Hematopoietic multipotent progenitor cell treated with erythropoietin and hydrocortisone succinate and interleukin-3 and kit ligand, for 8 days (in vitro differentiated cells): Measurements from ENCODE around the gene ZNF282.

ENCODE experiments used
- DNase-seq: peaks from one replicate; pipeline ENCODE4 v3.0.0-alpha.2; 2015

ZNF282 gene

GRCh38 chr7:149195180-149196150 lies at the start of gene ZNF282:
Gene ZNF282 (plus strand): TSS chr7:149195546. CDS start chr7:149195590, 44 bp downstream.
- DNase-seq = peak; percentile 88

DNA sequence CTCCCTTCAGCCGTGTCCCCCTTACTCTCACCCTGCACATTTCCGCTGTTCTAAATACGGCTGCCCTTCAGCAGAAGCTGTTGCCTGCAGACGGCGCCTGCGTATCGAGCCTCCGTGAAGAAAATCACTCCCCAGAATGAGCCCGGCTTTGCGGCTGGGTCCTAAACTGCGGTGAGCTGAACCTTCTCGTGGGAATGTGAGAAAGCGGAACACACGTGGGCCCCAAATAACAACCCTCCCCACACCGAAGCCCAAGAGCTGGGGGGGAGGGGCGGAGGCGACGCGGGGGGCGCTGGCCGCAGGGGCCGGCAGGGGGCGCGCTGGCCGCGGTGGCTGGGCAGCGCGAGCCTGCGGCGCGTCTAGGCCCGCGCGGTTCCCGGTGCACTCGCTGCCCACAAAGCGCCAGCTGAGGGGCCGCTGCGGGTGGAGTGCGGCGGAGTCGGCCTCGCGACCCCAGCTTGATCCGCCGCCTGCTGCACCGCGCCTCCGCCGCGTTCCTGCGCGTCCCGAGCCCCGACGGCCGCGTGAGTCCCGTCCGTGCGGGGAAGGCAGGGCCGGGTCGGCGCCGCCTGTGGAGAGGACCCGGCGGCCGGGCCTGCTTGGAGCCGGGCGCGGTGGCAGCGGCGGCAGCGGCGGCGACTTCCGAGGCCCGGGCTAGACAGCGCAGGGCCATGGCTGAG lies 48.1 kb upstream of the ZNF282 start, which contains the start of gene ZNF398:
Gene ZNF398 (plus strand): TSS at position 382 of the 680 bp plus-strand sequence. CDS start 290 bp downstream, at position 672.
- DNase-seq = peak; percentile 79

- peak; percentile 48 for DNase-seq
Observed at GRCh38 chr7:149147752-149148653, 47.3 kb upstream of the ZNF282 start.

DNA sequence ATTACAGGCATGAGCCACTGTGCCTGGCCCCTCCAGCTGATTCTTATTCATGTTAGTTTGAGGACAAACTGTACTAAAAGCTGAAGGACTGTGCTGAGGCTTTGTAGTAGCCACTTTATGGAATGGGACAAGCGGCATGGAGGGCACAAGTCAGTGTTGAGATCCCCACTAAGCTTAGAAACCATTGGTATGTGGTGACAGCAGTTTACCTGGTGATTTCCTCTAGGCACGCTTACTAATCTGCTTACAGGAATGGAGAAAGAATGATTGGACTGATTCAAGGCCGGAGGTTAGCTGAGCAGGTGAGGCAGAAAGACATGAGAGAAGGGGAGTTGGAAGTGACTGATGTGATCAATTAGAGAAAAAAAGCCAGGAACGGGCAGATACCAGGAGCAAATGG lies 44.4 kb upstream of the ZNF282 start:
- DNase-seq = no peak

- DNase-seq = no peak
Observed at GRCh38 chr7:149153346-149153745, 42.0 kb upstream of the ZNF282 start.

DNA sequence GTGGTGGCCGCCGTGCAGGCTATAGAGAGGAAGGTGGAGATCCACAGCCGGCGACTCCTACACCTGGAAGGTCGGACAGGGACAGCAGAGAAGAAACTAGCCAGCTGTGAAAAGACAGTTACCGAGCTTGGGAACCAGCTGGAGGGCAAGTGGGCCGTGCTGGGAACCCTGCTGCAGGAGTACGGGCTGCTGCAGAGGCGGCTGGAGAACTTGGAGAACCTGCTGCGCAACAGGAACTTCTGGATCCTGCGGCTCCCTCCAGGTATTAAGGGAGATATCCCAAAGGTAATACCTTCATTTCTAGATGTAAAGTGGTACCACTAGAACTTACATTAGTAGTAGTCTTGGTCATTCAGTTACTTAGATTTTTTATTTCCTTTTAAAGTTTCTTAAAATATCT lies 41.3 kb upstream of the ZNF282 start:
- DNase-seq = no peak

DNA sequence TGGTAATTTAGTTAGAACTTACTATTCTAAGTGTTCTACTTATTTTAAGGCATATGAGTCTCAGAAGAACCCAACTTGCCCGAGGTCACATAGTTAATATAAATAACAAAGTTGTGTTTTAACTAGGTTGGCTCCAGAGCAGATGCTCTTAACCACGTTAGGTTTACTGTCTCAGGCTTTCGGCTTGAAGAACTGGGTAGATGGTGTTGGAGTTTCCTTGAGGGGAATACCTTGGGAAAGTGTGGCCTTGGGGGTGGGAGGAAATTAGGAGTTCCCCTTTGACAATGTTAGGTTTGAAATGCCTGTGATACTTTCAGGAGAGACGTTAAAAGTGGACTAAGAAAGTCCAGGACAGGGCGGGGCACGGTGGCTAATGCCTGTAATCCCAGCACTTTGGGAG lies 38.4 kb upstream of the ZNF282 start:
- DNase-seq = no peak

GRCh38 chr7:149161241-149161848 lies 34.0 kb upstream of the ZNF282 start:
- DNase-seq = no peak

DNA sequence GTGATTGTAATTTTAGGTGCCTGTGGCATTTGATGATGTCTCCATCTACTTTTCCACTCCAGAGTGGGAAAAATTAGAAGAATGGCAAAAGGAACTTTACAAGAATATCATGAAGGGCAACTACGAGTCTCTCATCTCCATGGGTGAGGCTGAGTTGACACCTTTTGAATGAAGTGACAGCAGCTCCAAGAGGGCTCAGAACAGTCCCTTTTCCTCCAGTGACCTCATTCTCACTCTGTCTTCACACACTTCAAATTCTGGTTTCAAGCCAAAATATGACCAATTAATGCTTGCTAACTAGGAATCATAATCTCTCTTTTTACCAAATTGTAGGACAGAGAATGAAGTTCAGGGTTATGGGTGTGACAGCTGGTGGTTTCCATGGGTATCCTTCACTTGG lies 29.2 kb upstream of the ZNF282 start:
- DNase-seq = no peak

- DNase-seq = no peak
Observed at GRCh38 chr7:149166630-149167352, 28.6 kb upstream of the ZNF282 start.

- no peak for DNase-seq
Observed at GRCh38 chr7:149171892-149172533, 23.3 kb upstream of the ZNF282 start.

DNA sequence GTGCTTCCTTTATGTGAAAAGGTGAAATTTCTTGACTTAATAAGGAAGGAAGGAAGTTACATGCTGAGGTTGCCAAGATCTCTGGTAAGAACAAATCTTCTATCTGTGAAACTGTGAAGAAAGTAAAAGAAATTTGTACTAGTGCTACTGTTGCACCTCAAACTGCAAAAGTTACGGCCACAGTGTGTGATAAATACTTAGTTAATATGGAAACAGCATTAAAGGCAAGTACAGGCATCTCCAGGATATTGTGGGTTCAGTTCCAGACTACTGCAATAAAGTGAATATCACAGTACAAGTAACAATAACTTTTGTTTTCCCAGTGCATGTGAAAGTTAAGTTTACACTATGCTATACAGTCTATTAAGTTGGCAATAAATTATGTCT lies 22.8 kb upstream of the ZNF282 start:
- DNase-seq = no peak

GRCh38 chr7:149175150-149175549 lies 20.2 kb upstream of the ZNF282 start:
- no peak for DNase-seq

DNA sequence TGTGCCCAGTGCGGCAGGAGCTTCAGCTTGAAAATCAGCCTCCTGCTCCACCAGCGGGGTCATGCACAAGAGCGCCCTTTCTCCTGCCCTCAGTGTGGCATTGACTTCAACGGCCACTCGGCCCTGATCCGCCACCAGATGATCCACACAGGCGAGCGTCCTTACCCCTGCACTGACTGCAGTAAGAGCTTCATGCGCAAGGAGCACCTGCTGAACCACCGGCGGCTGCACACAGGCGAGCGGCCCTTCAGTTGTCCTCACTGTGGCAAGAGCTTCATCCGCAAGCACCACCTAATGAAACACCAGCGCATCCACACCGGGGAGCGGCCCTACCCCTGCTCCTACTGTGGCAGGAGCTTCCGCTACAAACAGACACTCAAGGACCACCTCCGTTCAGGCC lies 16.1 kb upstream of the ZNF282 start:
- no peak for DNase-seq

- no peak for DNase-seq
Observed at GRCh38 chr7:149180722-149181449, 14.5 kb upstream of the ZNF282 start.

- DNase-seq = no peak
Observed at GRCh38 chr7:149181450-149181790, 13.9 kb upstream of the ZNF282 start.

DNA sequence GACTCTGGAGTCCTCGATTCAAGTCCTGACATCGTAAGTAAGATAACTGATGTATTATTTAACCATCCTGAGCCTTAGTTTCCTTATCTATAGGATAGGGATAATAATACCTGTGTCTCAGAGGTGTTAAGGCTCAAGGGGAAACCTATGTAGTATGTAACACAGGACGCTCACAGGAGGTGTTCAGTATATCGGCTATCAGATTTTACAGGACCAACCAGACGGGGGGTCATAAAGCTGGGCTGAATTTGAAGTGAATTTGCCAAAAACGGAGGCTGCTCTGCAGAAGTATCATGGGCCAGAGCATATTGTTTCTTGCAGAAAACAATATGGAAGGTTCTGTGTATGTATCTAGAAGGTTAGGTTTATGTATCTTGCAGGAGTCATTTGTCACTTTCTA lies 11.1 kb upstream of the ZNF282 start:
- DNase-seq = no peak

- DNase-seq = no peak
Observed at GRCh38 chr7:149188213-149188612, 7.1 kb upstream of the ZNF282 start.

DNA sequence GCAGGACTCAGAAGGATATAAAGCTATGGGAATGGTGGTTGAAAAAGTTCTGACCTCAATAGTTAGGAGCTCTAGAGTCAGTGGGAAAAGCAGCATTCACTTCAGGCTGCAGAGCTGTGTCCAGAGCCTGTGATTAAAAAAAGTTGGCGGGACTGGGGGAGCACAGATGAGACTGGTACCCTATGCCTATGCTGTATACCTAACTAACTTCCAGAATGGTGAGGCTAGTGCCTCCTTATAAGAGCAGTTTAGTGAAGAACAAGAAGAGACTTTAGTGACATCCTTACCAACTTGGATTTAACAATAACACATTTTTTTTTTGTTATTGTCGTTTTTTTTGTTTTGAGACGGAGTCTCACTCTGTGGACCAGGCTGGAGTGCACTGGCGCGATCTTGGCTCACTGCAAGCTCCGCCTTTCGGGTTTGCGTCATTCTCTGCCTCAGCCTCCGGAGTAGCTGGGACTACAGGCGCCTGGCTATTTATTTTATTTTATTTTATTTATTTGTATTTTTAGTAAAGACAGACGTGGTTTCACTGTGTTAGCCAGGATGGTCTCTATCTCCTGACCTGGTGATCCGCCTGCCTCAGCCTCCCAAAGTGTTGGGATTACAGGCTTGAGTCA lies 6.6 kb upstream of the ZNF282 start:
- DNase-seq = no peak

GRCh38 chr7:149191851-149192250 lies 3.5 kb upstream of the ZNF282 start:
- no peak for DNase-seq
